ENCODE measurements around the gene NAT16.
"Not testable (repeated sequence)": the region's sequence is repeated elsewhere in the genome, so short reads cannot be mapped to it uniquely, and the experiment has no call there.

Gene NAT16

DNA sequence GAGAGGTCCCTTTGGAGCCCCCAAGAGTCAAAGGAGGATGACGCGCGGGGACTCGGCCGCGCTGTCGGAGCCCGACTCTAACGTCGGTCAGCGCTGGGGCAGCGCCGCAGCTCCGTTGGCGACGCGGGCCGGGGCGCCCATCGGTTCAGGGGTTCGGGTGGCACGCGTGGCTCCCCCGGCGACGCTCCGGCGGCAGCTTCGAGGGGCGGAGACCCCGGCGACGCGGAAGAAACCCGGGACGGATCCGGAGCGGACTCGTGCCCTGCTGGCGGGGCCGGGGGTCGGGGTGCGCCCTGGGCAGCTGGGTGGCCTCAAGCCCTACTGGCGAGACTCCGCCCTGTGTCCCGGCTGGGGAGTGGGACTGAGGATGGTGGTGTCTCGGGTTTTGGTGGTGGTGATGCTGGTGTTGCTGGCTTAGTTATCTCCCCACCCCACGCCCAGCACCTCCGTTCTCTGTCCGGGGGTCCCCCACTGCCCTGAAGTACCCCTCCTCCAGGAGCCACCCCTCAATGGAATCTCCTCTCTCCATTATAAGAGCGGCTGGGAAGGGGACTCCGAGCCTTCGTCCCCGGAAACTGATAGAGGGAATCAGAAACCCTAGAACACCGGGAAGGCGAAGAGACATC is at the start of gene NAT16:
TSS of gene NAT16 (minus strand) at position 164 of the 626 bp plus-strand sequence. CDS start 5,486 bp downstream, outside the sequence.
- DNase-seq, result no peak

DNA sequence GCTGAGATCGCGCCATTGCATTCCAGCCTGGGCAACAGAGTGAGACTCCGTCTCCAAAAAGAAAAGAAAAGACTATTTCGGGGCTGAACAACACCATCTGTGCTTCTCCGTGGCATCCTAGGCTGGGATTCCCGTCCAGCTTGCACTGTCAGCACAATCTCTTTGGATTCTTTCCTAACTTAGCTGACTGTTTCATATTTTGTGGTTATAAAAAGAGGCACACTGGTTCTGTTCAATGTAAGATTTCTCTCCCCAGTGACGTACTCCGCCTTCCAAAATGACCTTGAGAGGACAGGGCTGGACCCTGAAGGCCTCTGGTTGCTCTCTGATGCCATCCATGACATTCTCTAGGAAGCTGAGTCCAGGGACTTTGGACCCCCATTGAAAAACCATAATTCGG is 46.6 kb upstream of the NAT16 start:
- no peak for DNase-seq

DNA sequence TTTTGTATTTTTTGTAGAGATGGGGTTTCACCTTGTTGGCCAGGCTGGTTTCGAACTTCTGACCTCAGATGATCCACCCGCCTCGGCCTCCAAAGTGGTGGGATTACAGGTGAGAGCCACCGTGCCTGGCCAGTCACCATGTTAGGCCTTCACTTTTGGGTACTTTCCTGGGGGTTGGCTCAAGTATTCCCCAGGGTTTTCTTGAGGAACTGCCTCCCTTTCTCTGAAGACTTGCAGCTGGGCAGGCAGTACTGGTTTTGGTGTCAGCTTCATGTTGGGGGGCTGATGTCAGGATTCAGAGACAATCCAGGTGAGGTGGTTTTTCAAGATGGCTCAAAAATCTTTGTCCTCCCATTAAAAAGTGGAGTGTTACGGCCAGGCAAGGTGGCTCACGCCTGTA is 45.6 kb upstream of the NAT16 start:
- no peak for DNase-seq

DNA sequence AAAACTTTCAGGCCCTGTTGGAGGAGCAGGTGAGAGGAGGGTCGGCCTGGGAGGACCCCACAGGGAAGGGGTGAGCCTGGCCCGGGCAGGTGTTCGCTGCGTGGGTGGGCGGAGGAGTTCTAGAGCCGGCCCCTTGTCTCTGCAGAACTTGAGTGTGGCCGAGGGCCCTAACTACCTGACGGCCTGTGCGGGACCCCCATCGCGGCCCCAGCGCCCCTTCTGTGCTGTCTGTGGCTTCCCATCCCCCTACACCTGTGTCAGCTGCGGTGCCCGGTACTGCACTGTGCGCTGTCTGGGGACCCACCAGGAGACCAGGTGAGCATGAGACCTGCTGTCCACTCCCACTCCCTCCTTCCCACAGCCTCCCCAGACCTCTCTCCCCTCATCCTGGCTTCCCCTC is 43.4 kb upstream of the NAT16 start:
- DNase-seq, result no peak

DNA sequence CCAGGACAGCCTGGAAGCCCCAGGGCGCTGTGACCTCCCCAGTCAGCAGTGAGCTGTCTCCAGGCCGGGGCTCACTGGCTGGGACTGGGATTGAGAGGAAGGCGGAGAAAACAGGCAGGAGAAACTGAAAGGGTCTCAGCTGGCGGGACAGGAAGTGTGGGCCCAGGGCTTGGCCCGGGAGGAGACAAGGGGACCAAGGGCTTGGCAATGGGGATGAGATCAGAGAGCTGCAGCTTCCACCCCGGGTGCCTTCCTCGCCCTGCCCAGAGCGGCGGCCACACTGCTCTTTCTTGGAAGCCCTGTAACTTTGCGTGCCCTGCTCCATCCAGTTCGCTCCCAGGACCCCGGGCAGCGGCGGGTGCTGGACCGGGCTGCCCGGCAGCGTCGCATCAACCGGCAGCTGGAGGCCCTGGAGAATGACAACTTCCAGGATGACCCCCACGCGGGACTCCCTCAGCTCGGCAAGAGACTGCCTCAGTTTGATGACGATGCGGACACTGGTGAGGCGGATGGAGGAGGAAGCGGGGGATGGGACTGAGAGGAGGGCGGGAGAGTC is 42.3 kb upstream of the NAT16 start:
- DNase-seq, result no peak

DNA sequence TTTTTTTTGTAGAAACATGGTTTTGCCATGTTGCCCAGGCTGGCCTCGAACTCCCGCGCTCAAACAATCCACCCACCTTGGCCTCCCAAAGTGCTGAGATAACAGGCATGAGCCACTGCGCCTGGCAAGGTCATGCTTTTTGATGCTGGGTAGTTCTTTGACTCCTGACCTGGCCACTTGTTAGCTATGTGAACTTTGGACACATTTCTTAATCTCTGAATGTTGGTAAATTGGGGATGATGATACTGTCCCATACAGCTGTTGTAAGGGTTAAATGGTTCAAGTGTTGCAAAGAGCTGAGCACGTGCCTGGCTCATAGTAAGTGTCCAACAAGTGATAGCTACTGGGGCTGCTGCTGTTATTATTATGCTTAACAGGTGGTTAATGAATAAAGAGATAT is 40.2 kb upstream of the NAT16 start:
- no peak for DNase-seq

DNA sequence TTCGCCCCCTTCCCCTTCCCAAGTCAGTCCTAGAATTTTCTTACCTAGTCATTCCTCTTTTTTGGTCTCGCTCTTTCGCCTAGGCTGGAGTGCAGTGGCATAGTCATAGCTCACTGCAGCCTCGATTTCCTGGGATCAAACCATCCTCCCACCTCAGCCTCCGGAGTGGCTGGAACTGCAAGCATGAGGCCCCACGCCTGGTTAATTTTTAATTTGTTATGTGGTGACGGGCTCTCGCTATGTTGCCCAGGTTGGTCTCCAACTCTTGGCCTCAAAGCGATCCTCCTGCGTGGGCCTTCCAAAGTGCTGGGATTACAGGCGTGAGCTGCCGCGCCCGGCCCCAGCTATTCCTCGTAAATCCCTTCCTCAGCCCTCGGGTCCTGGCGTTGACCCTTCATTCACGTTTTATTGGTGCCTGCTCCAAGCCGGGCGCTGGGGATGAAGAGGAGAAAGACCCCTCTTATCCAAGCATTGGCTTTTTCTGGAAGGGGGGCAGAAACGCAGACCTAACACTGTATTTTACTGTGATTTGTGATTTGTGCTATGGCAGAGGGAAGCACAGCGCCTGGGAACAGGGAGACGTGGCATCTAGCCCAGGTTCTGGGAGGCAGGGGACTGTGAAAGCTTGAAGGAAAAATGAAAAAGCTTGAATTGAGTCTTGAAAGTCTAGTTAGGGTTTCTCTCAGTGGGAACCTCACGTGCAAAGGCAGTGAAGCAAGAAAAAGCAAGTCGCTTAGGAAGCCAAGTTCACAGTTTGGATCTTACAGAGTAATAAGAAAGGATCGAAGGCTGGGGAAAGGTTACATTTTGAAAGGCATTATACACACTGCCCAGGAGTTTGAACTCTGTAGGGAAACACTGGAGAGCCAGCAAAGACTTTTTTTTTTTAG is 38.4 kb upstream of the NAT16 start:
- no peak for DNase-seq

DNA sequence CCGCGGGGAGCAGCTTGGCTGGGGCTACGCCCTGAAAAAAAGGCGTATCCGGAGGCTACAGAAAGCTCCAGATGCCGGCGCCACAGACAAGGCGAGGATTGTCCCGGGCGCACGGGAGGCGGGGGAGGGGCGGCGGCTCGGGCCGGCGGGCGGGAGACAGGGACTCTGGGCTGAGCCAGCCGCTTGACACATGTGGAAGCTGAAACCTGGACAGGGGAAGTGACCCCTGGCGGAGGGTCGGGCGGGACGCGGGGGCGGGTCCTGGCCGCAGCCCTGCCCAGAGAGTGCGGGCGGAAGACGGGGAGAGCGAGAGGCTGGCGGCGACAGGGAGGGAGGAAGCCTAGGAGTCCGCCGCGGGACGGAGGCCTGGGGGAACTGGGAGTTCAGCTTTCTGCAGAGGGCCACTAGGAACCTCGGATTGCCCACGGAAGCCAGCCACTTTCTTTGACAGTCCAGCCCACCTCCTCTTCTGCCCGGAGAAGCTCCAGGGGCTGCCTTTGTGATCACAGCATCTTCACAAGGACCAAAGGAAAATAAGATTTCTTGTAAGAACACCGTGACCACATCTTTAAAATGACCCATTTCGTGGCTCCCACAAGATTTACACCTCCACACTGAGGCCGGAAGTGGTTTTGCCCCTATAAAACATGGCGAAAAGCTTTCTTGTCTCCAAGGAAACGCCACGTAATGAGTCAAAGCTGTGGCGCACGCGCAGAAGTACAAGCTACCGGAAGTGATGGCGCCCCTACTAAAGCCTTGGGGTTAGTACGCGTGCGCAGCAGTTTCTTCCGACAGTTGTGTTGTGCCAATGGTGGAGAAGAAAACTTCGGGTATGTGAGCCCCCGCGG is 37.5 kb upstream of the NAT16 start, which contains the start of the genes PLOD3 and ZNHIT1:
TSS of gene PLOD3 (minus strand) at position 194 of the 848 bp plus-strand sequence. CDS start 307 bp downstream, outside the sequence.
TSS of gene ZNHIT1 (plus strand) at position 778 of the 848 bp plus-strand sequence. CDS start at position 809, 31 bp downstream.
- DNase-seq, result peak; percentile 91

DNA sequence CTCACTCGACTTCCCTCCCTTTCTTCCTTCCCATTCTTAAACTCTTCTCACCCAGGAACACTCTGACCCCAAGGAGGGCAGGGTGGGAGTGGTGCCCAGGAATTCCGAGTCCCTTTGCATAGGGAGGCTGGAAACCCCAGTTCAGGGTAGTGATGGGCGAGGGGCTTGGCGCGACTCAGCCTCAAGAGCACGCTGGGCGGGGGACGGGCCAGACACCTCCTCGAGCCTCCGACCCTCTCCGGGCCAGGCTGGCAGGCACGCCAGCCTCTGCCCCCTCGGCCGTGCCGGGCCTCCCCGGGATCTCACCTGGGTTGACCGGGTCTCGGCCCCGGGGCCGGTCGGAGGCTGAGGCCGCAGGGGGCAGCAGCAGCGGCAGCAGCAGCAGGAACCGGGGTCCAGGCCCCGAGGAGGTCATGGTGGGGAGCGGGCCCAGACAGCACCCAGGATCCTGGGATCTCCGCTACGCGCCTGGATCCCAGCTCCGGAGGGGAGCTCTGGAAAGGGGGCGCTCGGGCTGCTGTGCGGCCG is 36.8 kb upstream of the NAT16 start:
- DNase-seq, result no peak

DNA sequence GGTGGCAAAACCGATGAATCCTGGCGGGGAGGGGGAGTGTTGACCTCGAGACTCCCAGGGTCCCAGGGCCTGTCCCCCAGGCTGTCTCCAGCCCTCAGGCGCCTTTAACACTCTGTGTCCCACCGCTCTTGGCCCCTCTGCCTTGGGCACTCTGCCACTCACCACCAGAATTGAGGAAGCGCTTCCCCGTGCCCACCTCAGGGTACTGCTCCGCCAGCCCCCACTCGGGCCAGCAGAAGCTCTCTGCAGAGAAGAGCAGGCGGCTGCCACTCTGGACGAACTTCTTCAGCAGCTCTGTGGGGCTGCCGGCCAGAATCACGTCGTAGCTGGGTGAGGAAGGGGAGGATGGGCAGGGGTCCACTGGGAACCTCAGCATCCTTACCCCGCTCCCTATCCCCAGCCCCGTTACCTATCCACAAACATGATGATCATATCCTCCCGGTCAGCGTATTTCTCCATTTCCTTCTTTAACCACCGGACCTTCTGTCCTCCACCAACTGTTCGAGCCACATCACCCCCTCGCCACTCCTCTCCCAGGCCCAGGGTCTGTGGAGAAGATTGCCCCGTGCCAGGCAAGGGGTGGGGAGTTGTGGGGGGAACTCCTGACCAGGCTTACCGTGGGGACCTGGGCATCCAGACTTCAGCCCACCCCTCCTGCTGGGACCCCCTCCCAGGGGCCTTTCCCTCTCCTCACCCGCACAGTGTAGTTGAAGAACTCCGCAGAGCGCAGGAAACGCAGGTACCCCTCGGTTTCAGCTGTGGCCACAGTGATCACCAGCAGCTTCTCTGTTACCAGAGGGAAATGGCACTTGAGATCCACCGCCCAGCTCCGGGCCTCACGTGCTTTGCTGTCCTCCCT is 36.1 kb upstream of the NAT16 start:
- DNase-seq, result no peak

DNA sequence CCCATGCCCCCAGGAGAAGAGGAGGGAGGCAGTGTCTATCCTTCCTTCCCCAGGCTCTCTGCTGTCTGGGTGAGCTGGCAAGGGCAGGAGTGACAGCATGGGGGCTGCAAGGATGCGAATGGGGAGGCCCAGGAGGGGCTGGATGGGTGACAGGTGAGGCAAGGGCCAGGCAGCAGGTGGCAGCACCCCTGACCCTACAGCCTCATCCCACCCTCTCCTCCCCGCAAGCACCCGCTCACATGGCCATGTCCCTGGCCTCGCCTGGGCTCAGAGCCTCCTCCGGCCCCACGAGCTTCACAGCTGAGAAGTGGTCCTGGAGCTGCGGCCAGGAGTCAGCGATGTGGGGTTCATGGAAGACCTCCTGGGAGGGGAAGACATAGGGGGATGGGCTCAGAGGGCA is 31.9 kb upstream of the NAT16 start:
- DNase-seq, result no peak

DNA sequence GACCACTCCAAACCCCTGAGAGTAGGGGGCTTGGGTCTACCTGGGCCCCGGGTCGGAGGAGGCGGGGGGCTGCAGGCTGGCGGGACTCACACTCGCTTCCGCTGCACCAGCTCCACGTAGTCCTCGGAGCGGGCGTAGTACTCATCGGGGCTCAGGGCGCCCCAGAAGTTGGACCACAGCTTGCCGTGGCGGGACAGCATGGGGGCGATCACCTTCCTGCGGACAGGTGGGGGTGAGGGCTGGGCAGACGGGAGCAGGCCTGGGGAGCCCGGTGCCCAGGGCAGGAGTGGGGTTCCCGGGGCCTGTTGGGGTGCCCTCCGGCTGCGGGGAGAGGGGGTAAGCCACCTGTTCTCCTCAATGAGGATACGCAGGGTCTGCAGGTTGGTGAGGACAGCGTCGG is 31.4 kb upstream of the NAT16 start:
- no peak for DNase-seq

DNA sequence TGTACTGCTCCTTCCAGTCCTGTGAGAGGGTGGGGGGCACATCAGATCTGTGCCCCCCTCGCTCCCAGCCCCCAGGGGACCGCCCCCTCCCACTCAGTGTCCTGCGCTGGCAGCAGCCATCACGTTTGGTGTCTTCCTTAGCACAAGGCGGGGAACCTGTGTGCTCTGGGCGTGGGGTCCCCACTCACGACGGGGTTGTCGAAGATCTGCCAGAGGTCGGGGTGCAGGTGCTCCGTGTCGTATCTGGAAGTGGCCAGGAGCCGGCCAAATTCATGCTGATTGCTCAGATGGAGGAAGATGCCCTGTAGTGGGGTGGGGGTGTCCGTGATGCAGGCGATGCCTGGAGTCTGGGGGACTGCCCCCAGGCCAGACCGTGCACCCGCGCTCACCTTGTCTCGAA is 30.1 kb upstream of the NAT16 start:
- no peak for DNase-seq

DNA sequence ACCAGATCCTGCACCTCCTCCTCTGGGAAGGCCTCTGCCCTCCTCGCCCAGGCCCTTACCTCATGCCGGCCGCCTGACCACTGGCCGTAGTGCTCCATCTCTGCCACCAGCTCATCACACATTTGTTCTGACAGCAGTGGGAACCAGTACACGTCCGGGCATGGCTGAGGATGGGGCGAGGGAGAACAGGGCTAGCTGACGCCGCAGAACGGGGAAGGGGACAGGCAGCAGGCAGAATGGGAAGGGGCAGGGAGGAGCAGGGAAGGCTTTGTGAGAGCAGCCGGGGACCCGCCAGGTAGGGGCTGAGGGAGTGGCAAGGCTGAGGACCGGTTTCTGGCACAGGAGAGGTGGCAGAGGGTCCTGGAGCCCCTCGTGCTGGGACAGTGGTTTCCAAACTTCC is 28.7 kb upstream of the NAT16 start:
- DNase-seq, result no peak

DNA sequence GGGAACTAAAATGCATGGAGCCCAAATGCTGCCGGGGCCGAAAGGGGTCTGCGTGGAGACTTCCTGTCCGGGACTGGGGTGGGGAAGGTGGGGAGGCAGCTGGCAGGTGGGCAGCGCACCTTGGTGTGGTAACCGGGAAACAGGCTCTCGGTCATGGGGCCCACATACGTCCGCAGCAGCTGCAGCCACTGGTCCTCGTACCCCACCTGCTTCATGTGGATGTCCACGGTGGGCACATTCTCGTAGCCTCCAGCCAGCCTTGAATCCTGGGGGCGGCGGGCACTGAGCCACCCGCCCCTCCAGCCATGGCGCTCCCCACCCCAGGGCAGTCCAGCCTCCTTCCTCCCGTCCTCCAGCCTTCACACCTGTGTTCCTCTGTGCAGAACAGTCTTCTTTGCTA is 27.4 kb upstream of the NAT16 start:
- no peak for DNase-seq

DNA sequence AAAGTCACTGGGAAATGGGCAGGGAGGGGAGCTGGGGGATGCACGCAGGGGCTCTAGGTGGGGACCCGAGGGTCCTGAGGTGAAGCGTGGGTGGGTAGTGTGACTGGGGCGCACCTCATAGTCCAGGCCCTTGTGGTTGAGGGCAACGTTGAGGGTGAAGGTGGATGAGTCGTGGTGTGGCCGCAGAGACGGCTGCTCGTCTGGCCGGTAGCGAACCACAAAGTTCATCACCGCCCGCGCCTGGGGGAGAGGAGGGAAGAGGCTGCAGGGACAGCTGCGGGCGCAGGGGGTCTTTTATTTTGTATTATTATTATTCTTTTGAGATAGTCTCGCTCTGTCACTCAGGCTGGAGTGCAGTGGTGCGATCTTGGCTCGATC is 26.6 kb upstream of the NAT16 start:
- DNase-seq, result no peak

DNA sequence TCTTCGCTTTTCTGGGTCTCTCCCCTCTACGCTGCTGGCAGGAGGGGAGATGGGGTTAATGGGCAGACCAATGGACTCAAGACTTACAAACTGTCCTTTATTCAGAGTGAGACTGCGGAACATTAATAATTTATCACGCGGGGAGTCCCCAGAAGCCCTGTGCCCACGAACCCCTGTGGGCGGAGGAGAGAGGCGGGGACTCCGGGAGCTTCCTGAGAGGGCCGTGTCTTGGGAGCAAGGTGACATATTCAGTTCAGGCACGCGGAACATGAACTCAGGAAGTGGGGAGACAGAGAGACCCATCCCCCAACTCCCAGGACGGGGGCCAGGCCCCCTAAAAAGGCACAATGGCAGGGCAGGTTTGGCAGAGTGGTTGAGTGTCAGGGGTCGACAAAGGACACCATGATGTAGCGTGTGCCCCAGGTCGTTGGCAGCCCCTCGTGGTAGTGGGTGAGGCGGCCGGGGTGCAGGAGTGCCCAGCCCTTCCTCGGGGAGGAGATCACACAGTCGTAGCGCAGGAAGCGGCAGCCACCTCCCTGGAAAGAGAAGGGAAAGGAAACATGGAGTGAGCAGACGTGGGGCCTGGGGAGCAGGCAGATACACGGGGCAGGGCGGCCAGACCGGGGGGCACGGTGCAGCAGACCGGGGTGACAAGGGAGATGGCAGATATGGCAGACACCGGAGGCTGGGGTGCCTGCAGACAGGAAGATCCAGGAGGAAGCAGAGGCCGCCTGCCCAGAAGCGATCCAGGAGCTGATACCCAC is 26.0 kb upstream of the NAT16 start:
- no peak for DNase-seq

DNA sequence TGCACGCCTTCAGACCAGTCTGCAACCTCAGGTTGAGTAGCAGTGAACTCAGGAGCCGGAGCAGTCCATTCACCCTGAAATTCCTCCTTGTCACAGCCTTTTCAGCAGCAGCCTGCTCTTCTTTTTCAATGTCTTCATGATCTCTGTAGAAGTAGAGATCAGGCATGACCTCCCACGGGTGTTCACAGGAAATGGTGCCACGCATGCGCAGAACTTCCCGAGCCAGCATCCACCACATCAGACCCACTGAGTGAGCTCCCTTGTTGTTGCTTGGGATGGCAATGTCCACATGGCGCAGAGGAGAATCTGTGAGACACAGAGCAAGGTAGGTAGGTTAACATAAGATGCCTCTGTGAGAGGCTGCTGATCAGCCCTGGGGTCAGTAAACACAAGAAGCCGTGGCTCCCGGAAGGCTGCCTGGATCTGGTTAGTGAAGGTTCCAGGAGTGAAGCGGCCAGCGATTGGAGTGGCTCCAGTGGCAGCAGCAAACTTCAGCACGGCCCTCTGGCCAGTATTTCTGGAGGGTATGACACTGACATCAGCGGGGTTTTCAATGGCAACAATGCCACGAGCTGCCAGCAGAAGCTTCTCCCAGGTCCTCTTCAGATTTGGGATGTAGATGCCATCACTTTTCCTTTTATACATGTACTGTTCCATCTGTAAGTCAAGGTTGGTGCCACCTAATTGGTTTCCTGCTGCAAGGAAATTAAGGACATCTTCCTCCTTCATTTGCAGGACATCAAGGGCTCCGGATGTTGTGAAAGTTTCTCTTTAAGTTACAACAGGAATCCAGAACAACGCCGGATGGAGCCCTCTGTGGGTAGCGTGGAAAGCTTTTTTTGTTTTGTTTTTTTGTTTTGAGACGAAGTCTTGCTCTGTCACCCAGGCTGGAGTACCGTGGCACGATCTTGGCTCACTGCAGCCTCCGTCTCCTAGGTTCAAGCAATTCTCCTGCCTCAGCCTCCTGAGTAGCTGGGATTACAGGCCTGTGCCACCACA is 23.9 kb upstream of the NAT16 start:
- not testable (repeated sequence) for DNase-seq

DNA sequence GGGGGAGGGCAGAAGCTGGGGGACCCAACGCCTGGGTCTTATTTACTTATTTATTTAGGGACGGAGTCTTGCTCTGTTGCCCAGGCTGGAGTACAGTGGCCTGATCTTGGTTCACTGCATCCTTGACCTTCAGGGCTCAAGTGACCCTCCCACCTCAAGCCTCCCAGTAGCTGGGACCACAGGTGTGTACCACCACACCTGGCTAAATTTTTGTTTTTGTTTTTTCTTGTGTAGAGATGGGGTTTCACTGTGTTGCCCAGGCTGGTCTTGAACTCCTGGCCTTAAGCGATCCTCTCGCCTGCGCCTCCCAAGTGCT is 22.5 kb upstream of the NAT16 start:
- no peak for DNase-seq

Measured in NCI-H446 treated with DMSO at 0.1 percent for 48 hours (cell line).